ENCODE data around the gene SERPINB3.
"Not testable (repeated sequence)": the region's sequence is repeated elsewhere in the genome, so short reads cannot be mapped to it uniquely, and the experiment has no call there.

SERPINB3 gene

GRCh38 chr18:63661750-63662149 lies at the start of gene SERPINB3:
SERPINB3 (minus strand) TSS chr18:63661893; CDS start chr18:63661216, 677 bp downstream.
- H3K36me3 ChIP-seq (ENCODE audit: control insufficient read depth, insufficient read depth, low read length); H3K9ac ChIP-seq (ENCODE audit: low read depth, low read length); H3K4me1 ChIP-seq (ENCODE audit: control insufficient read depth, insufficient read depth, low read length); H3K27me3 ChIP-seq (ENCODE audit: control insufficient read depth, insufficient read depth, low read length); H3K4me3 ChIP-seq (ENCODE audit: low read depth, low read length); H3K9me3 ChIP-seq (ENCODE audit: control insufficient read depth, insufficient read depth, low read length): not testable (repeated sequence)

GRCh38 chr18:63708650-63709049 lies 47.0 kb upstream of the SERPINB3 start:
- Histone ChIP-seq H3K9ac (ENCODE audit: low read depth, low read length) (no peak overlapping the region), H3K9me3 (ENCODE audit: control insufficient read depth, insufficient read depth, low read length) (no peaks in the 10 kb centered on the region), H3K4me3 (ENCODE audit: low read depth, low read length) (no peak overlapping the region), H3K27me3 (ENCODE audit: control insufficient read depth, insufficient read depth, low read length) (no peaks in the 10 kb centered on the region), H3K36me3 (ENCODE audit: control insufficient read depth, insufficient read depth, low read length) (no peaks in the 10 kb centered on the region), H3K4me1 (ENCODE audit: control insufficient read depth, insufficient read depth, low read length) (no peaks in the 10 kb centered on the region)

- Histone ChIP-seq H3K4me1 (ENCODE audit: control insufficient read depth, insufficient read depth, low read length) (no peaks in the 10 kb centered on the region), H3K27me3 (ENCODE audit: control insufficient read depth, insufficient read depth, low read length) (no peaks in the 10 kb centered on the region), H3K9ac (ENCODE audit: low read depth, low read length) (no peak overlapping the region)
These were observed 46.1 kb upstream of the SERPINB3 start for GRCh38 chr18:63707816-63708215.

GRCh38 chr18:63705401-63705800 lies 43.7 kb upstream of the SERPINB3 start:
- Histone ChIP-seq H3K36me3 (ENCODE audit: control insufficient read depth, insufficient read depth, low read length) (no peaks in the 10 kb centered on the region), H3K9me3 (ENCODE audit: control insufficient read depth, insufficient read depth, low read length) (no peaks in the 10 kb centered on the region), H3K27me3 (ENCODE audit: control insufficient read depth, insufficient read depth, low read length) (no peaks in the 10 kb centered on the region), H3K4me1 (ENCODE audit: control insufficient read depth, insufficient read depth, low read length) (no peaks in the 10 kb centered on the region), H3K9ac (ENCODE audit: low read depth, low read length) (no peak overlapping the region), H3K4me3 (ENCODE audit: low read depth, low read length) (no peak overlapping the region)

More at GRCh38 chr18:63707816-63708215, 46.1 kb upstream of the SERPINB3 start:
- no peaks in the 10 kb centered on the region for H3K9me3 ChIP-seq (ENCODE audit: control insufficient read depth, insufficient read depth, low read length)
- no peaks in the 10 kb centered on the region for H3K36me3 ChIP-seq (ENCODE audit: control insufficient read depth, insufficient read depth, low read length)
- H3K4me3 ChIP-seq (ENCODE audit: low read depth, low read length): no peak overlapping the region

- no peak within 1 kb of the TSS for H3K9ac ChIP-seq (ENCODE audit: low read depth, low read length)
- H3K9me3 ChIP-seq (ENCODE audit: control insufficient read depth, insufficient read depth, low read length): no peaks in the 10 kb centered on the region
These were observed 41.0 kb upstream of the SERPINB3 start, which contains the start of gene SERPINB11 for GRCh38 chr18:63702660-63703059. SERPINB11 (plus strand) TSS chr18:63702960; CDS start chr18:63710194, 7,234 bp downstream.

GRCh38 chr18:63701952-63702351 lies 40.3 kb upstream of the SERPINB3 start:
- no peak overlapping the region for H3K9ac ChIP-seq (ENCODE audit: low read depth, low read length)
- no peaks in the 10 kb centered on the region for H3K27me3 ChIP-seq (ENCODE audit: control insufficient read depth, insufficient read depth, low read length)
- no peaks in the 10 kb centered on the region for H3K9me3 ChIP-seq (ENCODE audit: control insufficient read depth, insufficient read depth, low read length)
- no peaks in the 10 kb centered on the region for H3K4me1 ChIP-seq (ENCODE audit: control insufficient read depth, insufficient read depth, low read length)
- no peaks in the 10 kb centered on the region for H3K36me3 ChIP-seq (ENCODE audit: control insufficient read depth, insufficient read depth, low read length)
- H3K4me3 ChIP-seq (ENCODE audit: low read depth, low read length): no peak overlapping the region

More at GRCh38 chr18:63702660-63703059, 41.0 kb upstream of the SERPINB3 start, which contains the start of gene SERPINB11:
- no peaks in the 10 kb centered on the region for H3K36me3 ChIP-seq (ENCODE audit: control insufficient read depth, insufficient read depth, low read length)
- H3K4me3 ChIP-seq (ENCODE audit: low read depth, low read length): no peak within 1 kb of the TSS
- no peaks in the 10 kb centered on the region for H3K27me3 ChIP-seq (ENCODE audit: control insufficient read depth, insufficient read depth, low read length)
- H3K4me1 ChIP-seq (ENCODE audit: control insufficient read depth, insufficient read depth, low read length): no peaks in the 10 kb centered on the region

- no peak overlapping the region for H3K9ac ChIP-seq (ENCODE audit: low read depth, low read length)
- H3K9me3 ChIP-seq (ENCODE audit: control insufficient read depth, insufficient read depth, low read length): no peaks in the 10 kb centered on the region
- no peak overlapping the region for H3K4me3 ChIP-seq (ENCODE audit: low read depth, low read length)
- H3K27me3 ChIP-seq (ENCODE audit: control insufficient read depth, insufficient read depth, low read length): no peaks in the 10 kb centered on the region
- no peaks in the 10 kb centered on the region for H3K36me3 ChIP-seq (ENCODE audit: control insufficient read depth, insufficient read depth, low read length)
- no peaks in the 10 kb centered on the region for H3K4me1 ChIP-seq (ENCODE audit: control insufficient read depth, insufficient read depth, low read length)
These were observed 38.8 kb upstream of the SERPINB3 start for GRCh38 chr18:63700501-63700900.

- Histone ChIP-seq H3K4me3 (ENCODE audit: low read depth, low read length) (no peak overlapping the region), H3K9me3 (ENCODE audit: control insufficient read depth, insufficient read depth, low read length) (no peaks in the 10 kb centered on the region), H3K36me3 (ENCODE audit: control insufficient read depth, insufficient read depth, low read length) (no peaks in the 10 kb centered on the region), H3K27me3 (ENCODE audit: control insufficient read depth, insufficient read depth, low read length) (no peaks in the 10 kb centered on the region), H3K4me1 (ENCODE audit: control insufficient read depth, insufficient read depth, low read length) (no peaks in the 10 kb centered on the region), H3K9ac (ENCODE audit: low read depth, low read length) (no peak overlapping the region)
These were observed 35.5 kb upstream of the SERPINB3 start for GRCh38 chr18:63697097-63697660.

- no peaks in the 10 kb centered on the region for H3K27me3 ChIP-seq (ENCODE audit: control insufficient read depth, insufficient read depth, low read length)
These were observed 27.4 kb upstream of the SERPINB3 start for GRCh38 chr18:63689064-63689463.

GRCh38 chr18:63686871-63687270 lies 25.2 kb upstream of the SERPINB3 start:
- Histone ChIP-seq H3K4me3 (ENCODE audit: low read depth, low read length) (no peak overlapping the region), H3K36me3 (ENCODE audit: control insufficient read depth, insufficient read depth, low read length) (no peaks in the 10 kb centered on the region), H3K4me1 (ENCODE audit: control insufficient read depth, insufficient read depth, low read length) (peaks cover 11% of the 10 kb centered on the region), H3K9ac (ENCODE audit: low read depth, low read length) (no peak overlapping the region), H3K9me3 (ENCODE audit: control insufficient read depth, insufficient read depth, low read length) (no peaks in the 10 kb centered on the region), H3K27me3 (ENCODE audit: control insufficient read depth, insufficient read depth, low read length) (no peaks in the 10 kb centered on the region)

More at GRCh38 chr18:63689064-63689463, 27.4 kb upstream of the SERPINB3 start:
- H3K4me3 ChIP-seq (ENCODE audit: low read depth, low read length): no peak overlapping the region
- no peak overlapping the region for H3K9ac ChIP-seq (ENCODE audit: low read depth, low read length)
- H3K36me3 ChIP-seq (ENCODE audit: control insufficient read depth, insufficient read depth, low read length): no peaks in the 10 kb centered on the region
- H3K4me1 ChIP-seq (ENCODE audit: control insufficient read depth, insufficient read depth, low read length): peaks cover 3% of the 10 kb centered on the region
- H3K9me3 ChIP-seq (ENCODE audit: control insufficient read depth, insufficient read depth, low read length): no peaks in the 10 kb centered on the region

- H3K4me3 ChIP-seq (ENCODE audit: low read depth, low read length): no peak overlapping the region
These were observed 23.0 kb upstream of the SERPINB3 start for GRCh38 chr18:63684718-63685117.

GRCh38 chr18:63683890-63684289 lies 22.2 kb upstream of the SERPINB3 start:
- Histone ChIP-seq H3K4me1 (ENCODE audit: control insufficient read depth, insufficient read depth, low read length) (peaks cover 11% of the 10 kb centered on the region), H3K9me3 (ENCODE audit: control insufficient read depth, insufficient read depth, low read length) (no peaks in the 10 kb centered on the region), H3K4me3 (ENCODE audit: low read depth, low read length) (no peak overlapping the region), H3K27me3 (ENCODE audit: control insufficient read depth, insufficient read depth, low read length) (no peaks in the 10 kb centered on the region), H3K9ac (ENCODE audit: low read depth, low read length) (no peak overlapping the region), H3K36me3 (ENCODE audit: control insufficient read depth, insufficient read depth, low read length) (no peaks in the 10 kb centered on the region)

More at GRCh38 chr18:63684718-63685117, 23.0 kb upstream of the SERPINB3 start:
- no peaks in the 10 kb centered on the region for H3K36me3 ChIP-seq (ENCODE audit: control insufficient read depth, insufficient read depth, low read length)
- no peak overlapping the region for H3K9ac ChIP-seq (ENCODE audit: low read depth, low read length)
- peaks cover 11% of the 10 kb centered on the region for H3K4me1 ChIP-seq (ENCODE audit: control insufficient read depth, insufficient read depth, low read length)
- no peaks in the 10 kb centered on the region for H3K9me3 ChIP-seq (ENCODE audit: control insufficient read depth, insufficient read depth, low read length)
- no peaks in the 10 kb centered on the region for H3K27me3 ChIP-seq (ENCODE audit: control insufficient read depth, insufficient read depth, low read length)
